Measurements from ENCODE around the gene MTA3.
"Not testable (repeated sequence)": the region's sequence is repeated elsewhere in the genome, so short reads cannot be mapped to it uniquely, and the experiment has no call there.

DNA sequence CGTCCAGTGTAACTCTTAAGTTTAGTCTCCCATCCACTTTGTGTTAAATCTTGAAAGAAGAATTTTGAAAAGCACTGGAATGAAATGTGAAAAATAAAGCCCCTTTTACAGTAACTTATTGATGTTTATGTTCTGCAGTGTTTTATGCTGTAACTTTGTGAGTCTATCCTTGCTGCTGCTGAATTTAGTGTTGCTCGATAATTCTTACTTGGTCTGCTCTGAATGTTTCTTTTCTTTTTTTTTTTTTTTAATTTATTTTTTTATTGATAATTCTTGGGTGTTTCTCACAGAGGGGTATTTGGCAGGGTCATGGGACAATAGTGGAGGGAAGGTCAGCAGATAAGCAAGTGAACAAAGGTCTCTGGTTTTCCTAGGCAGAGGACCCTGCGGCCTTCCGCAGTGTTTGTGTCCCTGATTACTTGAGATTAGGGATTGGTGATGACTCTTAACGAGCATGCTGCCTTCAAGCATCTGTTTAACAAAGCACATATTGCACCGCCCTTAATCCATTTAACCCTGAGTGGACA, 36.0 kb downstream of the MTA3 start:
- TF ChIP-seq, protein P1, sequence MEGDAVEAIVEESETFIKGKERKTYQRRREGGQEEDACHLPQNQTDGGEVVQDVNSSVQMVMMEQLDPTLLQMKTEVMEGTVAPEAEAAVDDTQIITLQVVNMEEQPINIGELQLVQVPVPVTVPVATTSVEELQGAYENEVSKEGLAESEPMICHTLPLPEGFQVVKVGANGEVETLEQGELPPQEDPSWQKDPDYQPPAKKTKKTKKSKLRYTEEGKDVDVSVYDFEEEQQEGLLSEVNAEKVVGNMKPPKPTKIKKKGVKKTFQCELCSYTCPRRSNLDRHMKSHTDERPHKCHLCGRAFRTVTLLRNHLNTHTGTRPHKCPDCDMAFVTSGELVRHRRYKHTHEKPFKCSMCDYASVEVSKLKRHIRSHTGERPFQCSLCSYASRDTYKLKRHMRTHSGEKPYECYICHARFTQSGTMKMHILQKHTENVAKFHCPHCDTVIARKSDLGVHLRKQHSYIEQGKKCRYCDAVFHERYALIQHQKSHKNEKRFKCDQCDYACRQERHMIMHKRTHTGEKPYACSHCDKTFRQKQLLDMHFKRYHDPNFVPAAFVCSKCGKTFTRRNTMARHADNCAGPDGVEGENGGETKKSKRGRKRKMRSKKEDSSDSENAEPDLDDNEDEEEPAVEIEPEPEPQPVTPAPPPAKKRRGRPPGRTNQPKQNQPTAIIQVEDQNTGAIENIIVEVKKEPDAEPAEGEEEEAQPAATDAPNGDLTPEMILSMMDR (IDR thresholded peaks at IDR 0.05), result not testable (repeated sequence)
- TF ChIP-seq POLR2A (IDR thresholded peaks at IDR 0.05), result not testable (repeated sequence)
